Heart right ventricle (tissue), 16 donors: ENCODE measurements around the gene SH3BP5L. TPM values are rescaled to one million over a fixed set of nuclear protein-coding genes. Genes with fewer than 3 reads are reported as not detected.
A peak's percentile ranks its signal among the peaks of the same experiment; 100 is the strongest.

ENCODE experiments used
- ATAC-seq, 8 donors: fragments of 200-7000 bp; cut with Tn5 transposase; one replicate each; pipeline ENCODE4 v1.9.1; 2020; ENCODE audit warnings: mild to moderate bottlenecking in 8 of 8, moderate library complexity in 8 of 8, moderate number of reproducible peaks in 1 of 8
- DNase-seq, 2 donors: peaks; one replicate each; pipeline ENCODE4 v3.0.0-alpha.2; 2020
- H3K27ac ChIP-seq, 10 donors: fragments of 200-600 bp; sonication (generic) in 2 of 10; one replicate each; pipeline versions ENCODE4 v1.5.0 to v1.8.0; 2020 to 2022; ENCODE audit warnings: mild to moderate bottlenecking in 3 of 10
- H3K27me3 ChIP-seq, 7 donors: fragments of 200-600 bp; one replicate each; pipeline ENCODE4 v1.8.0; 2021 to 2022; ENCODE audit warnings: mild to moderate bottlenecking in 2 of 7
- H3K36me3 ChIP-seq, 9 donors: fragments of 200-600 bp; sonication (generic) in 1 of 9; one replicate each; pipeline versions ENCODE4 v1.5.0 to v1.8.0; 2020 to 2022; ENCODE audit warnings: mild to moderate bottlenecking in 2 of 9
- H3K4me1 ChIP-seq, 9 donors: fragments of 200-600 bp; sonication (generic) in 1 of 9; one replicate each; pipeline versions ENCODE4 v1.5.0 to v1.8.0; 2020 to 2022; ENCODE audit warnings: mild to moderate bottlenecking in 4 of 9
- H3K4me3 ChIP-seq, 10 donors: fragments of 200-600 bp; sonication (generic) in 2 of 10; one replicate each; pipeline versions ENCODE4 v1.5.0 to v1.8.0; 2020 to 2022; ENCODE audit warnings: mild to moderate bottlenecking in 7 of 10, moderate library complexity in 2 of 10
- H3K9me3 ChIP-seq, 11 donors: fragments of 200-600 bp in 10 of 11; sonication (generic) in 2 of 11; one replicate each; pipeline versions ENCODE4 v1.5.0 to v1.8.0; 2013 to 2022; ENCODE audit warnings: mild to moderate bottlenecking in 2 of 11, control low read depth in 1 of 11, moderate library complexity in 1 of 11
- CTCF ChIP-seq, 9 donors: fragments of 200-600 bp; sonication (generic) in 2 of 9; IDR thresholded peaks; one replicate each; pipeline versions ENCODE4 v1.5.0 to v1.8.0; 2021 to 2022; ENCODE audit warnings: antibody characterized with exemption in 9 of 9, mild to moderate bottlenecking in 5 of 9, moderate library complexity in 1 of 9
- WGBS, 2 donors: extraction: QIAGEN DNeasy Blood & Tissue Kit; methylation state at CpG; one replicate each; pipeline ENCODE4 v1.1.7; 2013; ENCODE audit warnings: inconsistent platforms in 1 of 2; 5-methylcytosine and 5-hydroxymethylcytosine counted together
- intact Hi-C, 10 donors: fragments of 100-400 bp; cut with DNase I; formaldehyde crosslinking; loops; one replicate each; pipeline versions ENCODE4 v1.11.1 to v1.14.2; 2022
- polyA plus RNA-seq, 2 donors: library from polyadenylated mRNA; stranded (reverse); fragments of 200-250 nt; gene quantifications; one replicate each; pipeline ENCODE4 v1.2.3, GENCODE V29; 2013
- total RNA-seq, 10 donors: library from RNA; stranded (reverse); fragmentation: NEBNext Ultra II Directional in 3 of 10; extraction: Animal tissue kit (Norgen Biotek cat#: 25700) in 3 of 10; gene quantifications; one replicate each; pipeline versions ENCODE4 v1.2.1 to v1.2.4, GENCODE V29; 2021 to 2023
- donor health status: Arrhythmogenic right ventricular cardiomyopathy.
- donor health status: ischemic (EF 13 %, LVEDD 7.1; RV severe dilation, severe dysfunction).
- donor health status: healthy with polysubstance abuse.
- donor health status: DM: no; HTN: yes; CAD: no.
- donor health status: DM: no; HTN: no; CAD: no.
- donor health status: ischemic (EF 25% LVEDD 6.9; RV normal size, moderate dysfunction).
- donor health status: ischemic (EF 25% LVEDD 5.7; RV mildly dilated, moderate dysfunction).
- donor health status: healthy.
- donor health status: DM: yes; HTN: yes; CAD: no.
- donor health status: Ischemic cardiomyopathy.
- donor health status: ischemic (EF 35%, LVEDD 5.7; RV mildly dilated, moderate dysfunction).
- donor health status: nonischemic (EF 11% LVEDD 7.7; RV severe dilation, severe dysfunction).
- donor health status: DM: yes; HTN: yes; CAD: no.
- donor health status: PGD.
- donor health status: ischemic (EF 29% LVEDD 5.4; RV normal size, mild dysfunction).
- donor health status: nonischemic (EF 23%, LVEDD 6.1; RV moderate dilation, normal function).

The SH3BP5L gene
- total and polyA plus RNA-seq, 12 donors = 14.9 to 30.5 (median 19.0) TPM

DNA sequence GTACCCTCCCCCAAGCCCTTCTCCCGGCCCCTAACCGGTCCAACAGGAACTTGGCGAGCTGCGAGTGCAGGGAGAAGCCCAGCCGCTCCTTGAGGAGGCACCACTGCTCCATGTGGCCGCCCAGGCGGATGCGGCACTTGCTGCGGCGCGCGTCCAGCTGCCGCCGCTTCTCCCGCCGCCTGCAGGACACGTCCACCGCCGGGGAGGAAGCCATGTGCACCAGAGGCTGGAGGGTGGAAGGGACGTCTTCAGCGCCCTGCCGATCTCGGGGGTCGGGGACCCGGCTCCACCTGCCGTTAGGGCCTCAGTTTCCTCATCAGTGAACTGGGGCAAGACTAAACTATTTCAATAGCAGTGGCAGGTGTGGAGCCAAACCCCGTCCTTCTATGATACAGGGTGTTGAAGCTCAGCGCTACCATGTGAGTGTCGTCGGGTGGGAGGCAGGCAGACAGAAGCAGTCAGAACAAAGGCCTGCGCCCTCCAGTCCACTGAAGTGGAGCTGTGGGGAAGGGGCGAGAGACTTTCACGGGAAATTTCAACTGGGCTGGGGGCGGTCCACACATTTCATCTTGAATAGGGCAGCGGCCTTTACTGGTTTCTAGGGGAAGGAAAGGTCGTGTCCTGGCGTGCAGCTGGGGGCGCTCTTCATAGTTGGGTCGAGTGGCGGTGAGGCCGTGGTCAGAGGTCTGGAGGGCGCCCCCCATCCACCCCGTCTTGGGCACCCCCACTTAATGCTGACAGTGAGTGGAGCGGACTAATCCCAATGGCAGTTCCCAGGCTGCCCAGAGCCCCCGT, 32.6 kb upstream of the SH3BP5L start:
- H3K27ac ChIP-seq = peak overlapping the region in 9 of 10 donors; percentile 76 to 97 (median 93)
- H3K36me3 ChIP-seq = peaks cover 0 to 21% (median 0%) of the 10 kb centered on the region in 9 donors
- H3K9me3 ChIP-seq = no peaks in the 10 kb centered on the region
- WGBS, 2 donors = 1 to 2% methylated on average over 43 to 45 of the region's 45 CpGs
- ATAC-seq = peak; percentile 51 to 75 (median 66)
- peaks cover 9 to 42% (median 24%) of the 10 kb centered on the region in 9 donors for H3K4me1 ChIP-seq
- intact Hi-C loops = loop anchor here in 6 of 10 donors (1.0 to 2.0 kb wide), 4 partner anchors 19 to 49 kb away; partner anchors contain the start of genes ZNF672 (in 3 of the 6) and PGBD2 (in 1 of the 6)
- no peaks in the 10 kb centered on the region for H3K27me3 ChIP-seq
- peak overlapping the region; percentile 43 to 80 (median 64) for H3K4me3 ChIP-seq
- DNase-seq = peak; percentile 48 to 69
- peak in 7 of 9 donors; percentile 17 to 68 (median 40) for TF ChIP-seq CTCF (IDR thresholded peaks at IDR 0.05)

- ATAC-seq = peak in 1 of 8 donors; percentile 9
- Histone ChIP-seq H3K36me3 (peaks cover 0 to 25% (median 0%) of the 10 kb centered on the region in 9 donors), H3K27ac (peak overlapping the region in 9 of 10 donors; percentile 76 to 97 (median 93)), H3K27me3 (no peaks in the 10 kb centered on the region), H3K9me3 (no peaks in the 10 kb centered on the region), H3K4me1 (peaks cover 3 to 41% (median 20%) of the 10 kb centered on the region in 9 donors), H3K4me3 (peak overlapping the region; percentile 43 to 80 (median 64))
- TF ChIP-seq CTCF (IDR thresholded peaks at IDR 0.05) = no peak
- 26 to 28% methylated on average over 4 of the region's 4 CpGs for WGBS, 2 donors
- intact Hi-C loops = loop anchor here in 6 of 10 donors (1.0 to 2.0 kb wide), 4 partner anchors 18 to 49 kb away; partner anchors contain the start of genes ZNF672 (in 3 of the 6) and PGBD2 (in 1 of the 6)
- no peak for DNase-seq
These were observed 32.0 kb upstream of the SH3BP5L start for GRCh38 chr1:248857749-248858095.

DNA sequence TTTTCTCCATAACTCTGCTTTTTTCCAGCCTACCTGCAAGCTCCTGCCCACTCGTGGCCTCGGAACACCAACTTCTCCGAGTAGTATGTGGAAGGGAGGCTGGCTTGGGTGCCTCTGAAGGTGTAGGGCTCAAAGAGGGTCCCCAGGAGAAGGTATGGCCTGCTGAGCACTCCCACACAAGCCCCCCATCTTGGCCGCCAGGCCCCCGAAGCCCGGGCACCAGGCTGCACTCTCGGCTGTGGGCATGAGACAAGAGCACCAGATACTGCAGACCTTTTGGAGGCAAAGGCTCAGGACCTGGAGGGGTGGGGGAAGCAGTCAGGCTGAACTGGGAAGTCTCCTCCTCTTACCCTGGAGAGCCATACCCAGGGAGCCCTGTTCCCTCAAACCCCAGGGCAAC, 31.5 kb upstream of the SH3BP5L start:
- H3K9me3 ChIP-seq = no peaks in the 10 kb centered on the region
- TF ChIP-seq CTCF (IDR thresholded peaks at IDR 0.05) = no peak
- H3K36me3 ChIP-seq = peaks cover 0 to 25% (median 0%) of the 10 kb centered on the region in 9 donors
- 94 to 97% methylated on average over 7 of the region's 7 CpGs for WGBS, 2 donors
- ATAC-seq (no peak), DNase-seq (no peak)
- intact Hi-C loops = no loop called here
- no peaks in the 10 kb centered on the region for H3K27me3 ChIP-seq
- H3K27ac ChIP-seq = no peak overlapping the region
- peak overlapping the region in 1 of 10 donors; percentile 70 for H3K4me3 ChIP-seq
- peaks cover 3 to 39% (median 19%) of the 10 kb centered on the region in 9 donors for H3K4me1 ChIP-seq

- H3K9me3 ChIP-seq = no peaks in the 10 kb centered on the region
- no peaks in the 10 kb centered on the region for H3K27me3 ChIP-seq
- no peak for DNase-seq
- 95 to 97% methylated on average over 1 of the region's 1 CpG for WGBS, 2 donors
- intact Hi-C loops = no loop called here
- no peak overlapping the region for H3K4me3 ChIP-seq
- no peak for TF ChIP-seq CTCF (IDR thresholded peaks at IDR 0.05)
- peaks cover 0 to 27% (median 0%) of the 10 kb centered on the region in 9 donors for H3K36me3 ChIP-seq
- peaks cover 3 to 39% (median 19%) of the 10 kb centered on the region in 9 donors for H3K4me1 ChIP-seq
- H3K27ac ChIP-seq = no peak overlapping the region
- no peak for ATAC-seq
These were observed 30.5 kb upstream of the SH3BP5L start for GRCh38 chr1:248856176-248856575.
